Liver (tissue), 9 donors: ENCODE measurements around the gene BLOC1S3. TPM values are rescaled to one million over a fixed set of nuclear protein-coding genes. Genes with fewer than 3 reads are reported as not detected.

Source experiments
- DNase-seq: peaks from one replicate; pipeline ENCODE4 v3.0.0-alpha.2; 2017; ENCODE audit warnings: low spot score
- H3K27ac ChIP-seq, 2 donors: one replicate each; pipeline ENCODE4 v1.7.0; 2013; ENCODE audit warnings: inconsistent platforms in 2 of 2, low read length in 2 of 2, control low read depth in 1 of 2, low read depth in 1 of 2, mild to moderate bottlenecking in 1 of 2
- H3K27me3 ChIP-seq, 4 donors: one replicate each; pipeline versions ENCODE4 v1.6.1 to v1.7.0; 2013; ENCODE audit warnings: low read length in 3 of 4, inconsistent platforms in 1 of 4, mild to moderate bottlenecking in 1 of 4, moderate library complexity in 1 of 4; ENCODE audit not compliant: control insufficient read depth in 4 of 4, insufficient read depth in 4 of 4
- H3K36me3 ChIP-seq, 4 donors: one replicate each; pipeline versions ENCODE4 v1.6.1 to v1.7.0; 2013; ENCODE audit warnings: low read length in 3 of 4, mild to moderate bottlenecking in 3 of 4, low read depth in 1 of 4, moderate library complexity in 1 of 4; ENCODE audit not compliant: control insufficient read depth in 4 of 4, insufficient read depth in 3 of 4
- H3K4me1 ChIP-seq, 4 donors: one replicate each; pipeline versions ENCODE4 v1.6.1 to v1.7.0; 2013; ENCODE audit warnings: low read length in 3 of 4, mild to moderate bottlenecking in 3 of 4, moderate library complexity in 1 of 4; ENCODE audit not compliant: control insufficient read depth in 4 of 4, insufficient read depth in 4 of 4
- H3K4me3 ChIP-seq, 3 donors: one replicate each; pipeline versions ENCODE4 v1.6.1 to v1.7.0; 2013; ENCODE audit warnings: low read length in 3 of 3, control low read depth in 1 of 3, low read depth in 1 of 3, mild to moderate bottlenecking in 1 of 3
- H3K9ac ChIP-seq, 2 donors: one replicate each; pipeline ENCODE4 v1.7.0; 2013; ENCODE audit warnings: low read length in 2 of 2, mild to moderate bottlenecking in 2 of 2, moderate library complexity in 2 of 2, control low read depth in 1 of 2, low read depth in 1 of 2
- H3K9me3 ChIP-seq, 4 donors: one replicate each; pipeline versions ENCODE4 v1.6.1 to v1.7.0; 2013; ENCODE audit warnings: low read length in 3 of 4; ENCODE audit not compliant: control insufficient read depth in 4 of 4
- ATF3 ChIP-seq: IDR thresholded peaks from 2 replicates; pipeline ENCODE4 v1.6.1; 2016; ENCODE audit warnings: antibody characterized with exemption
- EGR1 ChIP-seq, 2 donors: IDR thresholded peaks; 2 replicates each; pipeline ENCODE4 v1.6.1; 2016 to 2018; ENCODE audit warnings: antibody characterized with exemption in 2 of 2, low read depth in 2 of 2
- FOXA1 ChIP-seq: IDR thresholded peaks from 2 replicates; pipeline ENCODE4 v1.6.1; 2016; ENCODE audit warnings: antibody characterized with exemption
- FOXA2 ChIP-seq: IDR thresholded peaks from 2 replicates; pipeline ENCODE4 v1.6.1; 2016; ENCODE audit warnings: antibody characterized with exemption
- GABPA ChIP-seq, 2 donors: IDR thresholded peaks in 1 of 2; conservative IDR thresholded peaks in 1 of 2; 2 replicates each; pipeline ENCODE4 v1.6.1; 2016; ENCODE audit warnings: antibody characterized with exemption in 2 of 2, mild to moderate bottlenecking in 1 of 2, moderate library complexity in 1 of 2
- HNF4A ChIP-seq, 2 donors: conservative IDR thresholded peaks; 2 replicates each; pipeline ENCODE4 v1.6.1; 2016; ENCODE audit warnings: antibody characterized with exemption in 2 of 2, mild to moderate bottlenecking in 2 of 2
- HNF4G ChIP-seq: IDR thresholded peaks from 2 replicates; pipeline ENCODE4 v1.6.1; 2016; ENCODE audit warnings: antibody characterized with exemption
- JUND ChIP-seq, 2 donors: IDR thresholded peaks; 2 replicates each; pipeline ENCODE4 v1.6.1; 2016; ENCODE audit warnings: antibody characterized with exemption in 2 of 2
- MAX ChIP-seq: IDR thresholded peaks from 2 replicates; pipeline ENCODE4 v1.6.1; 2016; ENCODE audit warnings: antibody characterized with exemption
- NR2F2 ChIP-seq: IDR thresholded peaks from 2 replicates; pipeline ENCODE4 v1.6.1; 2016; ENCODE audit warnings: antibody characterized with exemption
- RAD21 ChIP-seq, 2 donors: IDR thresholded peaks; 2 replicates each; pipeline ENCODE4 v1.6.1; 2016; ENCODE audit warnings: antibody characterized with exemption in 2 of 2, mild to moderate bottlenecking in 2 of 2
- REST ChIP-seq: IDR thresholded peaks from 2 replicates; pipeline ENCODE4 v1.6.1; 2016; ENCODE audit warnings: antibody characterized with exemption, mild to moderate bottlenecking
- RXRA ChIP-seq, 2 donors: IDR thresholded peaks; 2 replicates each; pipeline ENCODE4 v1.6.1; 2017 to 2018; ENCODE audit warnings: antibody characterized with exemption in 2 of 2, mild to moderate bottlenecking in 1 of 2
- SP1 ChIP-seq: IDR thresholded peaks from 2 replicates; pipeline ENCODE4 v1.6.1; 2018; ENCODE audit warnings: antibody characterized with exemption, mild to moderate bottlenecking
- TAF1 ChIP-seq: conservative IDR thresholded peaks from 2 replicates; pipeline ENCODE4 v1.6.1; 2016; ENCODE audit warnings: antibody characterized with exemption, mild to moderate bottlenecking
- WGBS: extraction: QIAGEN DNeasy Blood & Tissue Kit; methylation state at CpG from one replicate; pipeline ENCODE4 v1.1.7; 2013; 5-methylcytosine and 5-hydroxymethylcytosine counted together
- polyA plus RNA-seq, 2 donors: library from polyadenylated mRNA; stranded (reverse) in 1 of 2; unstranded in 1 of 2; fragments of 200-250 nt in 1 of 2; fragments of >200 nt in 1 of 2; fragmentation: Nextera tagmentation in 1 of 2; extraction: Ambion mirVana in 1 of 2; gene quantifications; one replicate each; pipeline versions ENCODE4 v1.2.1 to v1.2.3, GENCODE V29; 2013 to 2015
- total RNA-seq, 2 donors: library from RNA; depleted of rRNA; stranded (reverse); fragments of >200 nt; gene quantifications; one replicate each; pipeline ENCODE4 v1.2.3, GENCODE V29; 2014
- TF ChIP-seq, protein P1 (sequence below): fragments of 150-350 bp; IDR thresholded peaks from 2 replicates; pipeline ENCODE4 v1.5.1; 2017; ENCODE audit warnings: improper control_type of control experiment, low read depth, low read length; ENCODE audit not compliant: missing input control
- TF ChIP-seq, protein P2 (sequence below): IDR thresholded peaks from 2 replicates; pipeline ENCODE4 v1.6.1; 2016; ENCODE audit warnings: antibody characterized with exemption
- donor health status: healthy.
- donor health status: healthy.
- donor health status: healthy.
- donor health status: healthy.
- donor health status: healthy.

The BLOC1S3 gene
- total and polyA plus RNA-seq, 4 donors = 2.7 to 4.6 (median 4.2) TPM

DNA sequence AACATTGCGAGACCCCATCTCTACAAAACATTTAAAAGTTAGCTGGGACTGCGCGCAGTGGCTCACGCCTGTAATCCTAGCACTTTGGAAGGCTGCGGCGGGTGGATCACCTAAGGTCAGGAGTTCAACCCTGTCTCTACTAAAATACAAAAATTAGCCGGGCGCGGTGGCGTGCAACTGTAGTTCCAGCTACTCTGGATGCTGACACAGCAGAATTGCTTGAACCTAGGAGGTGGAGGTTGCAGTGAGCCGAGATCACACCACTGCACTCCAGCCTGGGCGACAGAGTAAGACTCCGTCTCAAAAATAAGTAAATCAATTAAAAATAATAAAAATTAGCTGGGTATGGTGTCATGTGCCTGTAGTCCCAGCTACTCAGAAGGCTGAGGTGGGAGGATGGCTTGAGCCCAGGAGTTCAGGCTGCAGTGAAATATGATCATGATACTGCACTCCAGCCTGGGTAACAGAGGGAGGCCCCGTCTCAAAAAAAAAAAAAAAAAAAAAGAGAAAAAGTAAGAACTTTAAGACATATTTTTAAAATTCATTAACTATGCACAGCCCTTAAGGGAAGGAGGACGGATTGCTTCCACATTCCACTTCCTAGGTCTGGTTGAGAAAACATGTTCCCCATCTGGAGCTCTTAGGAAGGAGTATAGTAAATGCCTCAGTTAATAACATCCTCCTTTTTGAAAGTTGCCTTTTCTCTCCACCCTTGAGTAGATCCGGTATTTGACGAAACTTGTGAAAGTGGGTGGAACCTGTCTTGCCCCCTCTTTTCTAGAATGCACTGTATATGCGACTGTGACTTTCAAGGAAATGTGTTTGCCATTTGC lies 40.5 kb downstream of the BLOC1S3 start:
- Histone ChIP-seq H3K4me1 (peaks cover 0 to 9% (median 2%) of the 10 kb centered on the region in 4 donors), H3K27me3 (peaks cover 0 to 3% (median 0%) of the 10 kb centered on the region in 4 donors), H3K9me3 (no peaks in the 10 kb centered on the region), H3K9ac (no peak overlapping the region), H3K36me3 (no peaks in the 10 kb centered on the region), H3K27ac (no peak overlapping the region), H3K4me3 (no peak overlapping the region)
- no peak for TF ChIP-seq ATF3
- TF ChIP-seq MAX = no peak
- no peak for TF ChIP-seq GABPA (IDR thresholded peaks at IDR 0.05 in 1 of 2, conservative IDR thresholded peaks at IDR 0.05 in 1 of 2)
- TF ChIP-seq RXRA (IDR thresholded peaks at IDR 0.05) = no peak
- TF ChIP-seq FOXA1 = no peak
- no peak for TF ChIP-seq JUND (IDR thresholded peaks at IDR 0.05)
- TF ChIP-seq FOXA2 = no peak
- TF ChIP-seq, protein P1, sequence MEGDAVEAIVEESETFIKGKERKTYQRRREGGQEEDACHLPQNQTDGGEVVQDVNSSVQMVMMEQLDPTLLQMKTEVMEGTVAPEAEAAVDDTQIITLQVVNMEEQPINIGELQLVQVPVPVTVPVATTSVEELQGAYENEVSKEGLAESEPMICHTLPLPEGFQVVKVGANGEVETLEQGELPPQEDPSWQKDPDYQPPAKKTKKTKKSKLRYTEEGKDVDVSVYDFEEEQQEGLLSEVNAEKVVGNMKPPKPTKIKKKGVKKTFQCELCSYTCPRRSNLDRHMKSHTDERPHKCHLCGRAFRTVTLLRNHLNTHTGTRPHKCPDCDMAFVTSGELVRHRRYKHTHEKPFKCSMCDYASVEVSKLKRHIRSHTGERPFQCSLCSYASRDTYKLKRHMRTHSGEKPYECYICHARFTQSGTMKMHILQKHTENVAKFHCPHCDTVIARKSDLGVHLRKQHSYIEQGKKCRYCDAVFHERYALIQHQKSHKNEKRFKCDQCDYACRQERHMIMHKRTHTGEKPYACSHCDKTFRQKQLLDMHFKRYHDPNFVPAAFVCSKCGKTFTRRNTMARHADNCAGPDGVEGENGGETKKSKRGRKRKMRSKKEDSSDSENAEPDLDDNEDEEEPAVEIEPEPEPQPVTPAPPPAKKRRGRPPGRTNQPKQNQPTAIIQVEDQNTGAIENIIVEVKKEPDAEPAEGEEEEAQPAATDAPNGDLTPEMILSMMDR = no peak
- no peak for TF ChIP-seq NR2F2
- no peak for TF ChIP-seq TAF1
- TF ChIP-seq HNF4A (conservative IDR thresholded peaks at IDR 0.05) = no peak
- TF ChIP-seq RAD21 (IDR thresholded peaks at IDR 0.05) = no peak
- 70% methylated on average over 18 of the region's 18 CpGs for WGBS
- DNase-seq = no peak

GRCh38 chr19:45222724-45223123 lies 44.1 kb downstream of the BLOC1S3 start:
- no peak overlapping the region for H3K4me3 ChIP-seq
- H3K4me1 ChIP-seq = peaks cover 0 to 2% (median 0%) of the 10 kb centered on the region in 4 donors
- H3K9ac ChIP-seq = no peak overlapping the region
- no peaks in the 10 kb centered on the region for H3K36me3 ChIP-seq
- WGBS = 84% methylated on average over 6 of the region's 6 CpGs
- no peaks in the 10 kb centered on the region for H3K9me3 ChIP-seq
- H3K27ac ChIP-seq = no peak overlapping the region
- H3K27me3 ChIP-seq = no peaks in the 10 kb centered on the region
- TF ChIP-seq, protein P2, sequence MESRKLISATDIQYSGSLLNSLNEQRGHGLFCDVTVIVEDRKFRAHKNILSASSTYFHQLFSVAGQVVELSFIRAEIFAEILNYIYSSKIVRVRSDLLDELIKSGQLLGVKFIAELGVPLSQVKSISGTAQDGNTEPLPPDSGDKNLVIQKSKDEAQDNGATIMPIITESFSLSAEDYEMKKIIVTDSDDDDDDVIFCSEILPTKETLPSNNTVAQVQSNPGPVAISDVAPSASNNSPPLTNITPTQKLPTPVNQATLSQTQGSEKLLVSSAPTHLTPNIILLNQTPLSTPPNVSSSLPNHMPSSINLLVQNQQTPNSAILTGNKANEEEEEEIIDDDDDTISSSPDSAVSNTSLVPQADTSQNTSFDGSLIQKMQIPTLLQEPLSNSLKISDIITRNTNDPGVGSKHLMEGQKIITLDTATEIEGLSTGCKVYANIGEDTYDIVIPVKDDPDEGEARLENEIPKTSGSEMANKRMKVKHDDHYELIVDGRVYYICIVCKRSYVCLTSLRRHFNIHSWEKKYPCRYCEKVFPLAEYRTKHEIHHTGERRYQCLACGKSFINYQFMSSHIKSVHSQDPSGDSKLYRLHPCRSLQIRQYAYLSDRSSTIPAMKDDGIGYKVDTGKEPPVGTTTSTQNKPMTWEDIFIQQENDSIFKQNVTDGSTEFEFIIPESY = no peak
- TF ChIP-seq EGR1 (IDR thresholded peaks at IDR 0.05; ENCODE audit: low read depth in 2 of 2) (no peak), SP1 (no peak), JUND (IDR thresholded peaks at IDR 0.05) (no peak), REST (no peak), GABPA (IDR thresholded peaks at IDR 0.05 in 1 of 2, conservative IDR thresholded peaks at IDR 0.05 in 1 of 2) (no peak), FOXA1 (no peak), NR2F2 (no peak), HNF4G (no peak), HNF4A (conservative IDR thresholded peaks at IDR 0.05) (no peak), FOXA2 (no peak), ATF3 (no peak)
- TF ChIP-seq, protein P1 = no peak
- DNase-seq = no peak
